ENCODE measurements around the gene SHISA2. TPM values are rescaled to one million over a fixed set of nuclear protein-coding genes. Genes with fewer than 3 reads are reported as not detected.

SHISA2 gene
- total and polyA plus RNA-seq, 4 donors: 0.68 to 20.1 (median 8.8) TPM

GRCh38 chr13:26017196-26017921, 34.5 kb downstream of the SHISA2 start:
- Histone ChIP-seq H3K4me1 (ENCODE audit: control insufficient read depth in 5 of 5, insufficient read depth in 5 of 5, low read length in 5 of 5) (peaks cover 0 to 65% (median 36%) of the 10 kb centered on the region in 5 donors), H3K27me3 (ENCODE audit: control insufficient read depth in 3 of 3, insufficient read depth in 3 of 3, low read length in 2 of 3) (no peaks in the 10 kb centered on the region), H3K9ac (ENCODE audit: insufficient read depth in 1 of 2, low read length in 2 of 2) (no peak overlapping the region), H3K4me3 (no peak overlapping the region), H3K9me3 (ENCODE audit: control insufficient read depth in 4 of 4, insufficient read depth in 3 of 4, low read length in 3 of 4) (no peaks in the 10 kb centered on the region), H3K36me3 (ENCODE audit: control insufficient read depth in 4 of 4, insufficient read depth in 4 of 4, low read length in 4 of 4) (peaks cover 0 to 9% (median 4%) of the 10 kb centered on the region in 4 donors), H3K27ac (ENCODE audit: low read depth in 1 of 2, low read length in 1 of 2) (peak overlapping the region in 1 of 2 donors; percentile 5)
- no peak for TF ChIP-seq CTCF (IDR thresholded peaks at IDR 0.05; ENCODE audit: control extremely low read depth, extremely low read depth)
- DNase-seq (peak in 2 of 3 donors; percentile 42 to 57), ATAC-seq (ENCODE audit: insufficient read depth, low FRiP score) (peak; percentile 67)
- 58 to 72% methylated on average over 9 of the region's 9 CpGs for WGBS, 2 donors

GRCh38 chr13:26016189-26016588, 35.6 kb downstream of the SHISA2 start:
- no peak for ATAC-seq (ENCODE audit: insufficient read depth, low FRiP score)
- Histone ChIP-seq H3K27ac (ENCODE audit: low read depth in 1 of 2, low read length in 1 of 2) (no peak overlapping the region), H3K9ac (ENCODE audit: insufficient read depth in 1 of 2, low read length in 2 of 2) (no peak overlapping the region), H3K27me3 (ENCODE audit: control insufficient read depth in 3 of 3, insufficient read depth in 3 of 3, low read length in 2 of 3) (no peaks in the 10 kb centered on the region), H3K4me3 (no peak overlapping the region), H3K9me3 (ENCODE audit: control insufficient read depth in 4 of 4, insufficient read depth in 3 of 4, low read length in 3 of 4) (no peaks in the 10 kb centered on the region), H3K4me1 (ENCODE audit: control insufficient read depth in 5 of 5, insufficient read depth in 5 of 5, low read length in 5 of 5) (peaks cover 0 to 68% (median 36%) of the 10 kb centered on the region in 5 donors), H3K36me3 (ENCODE audit: control insufficient read depth in 4 of 4, insufficient read depth in 4 of 4, low read length in 4 of 4) (peaks cover 0 to 9% (median 4%) of the 10 kb centered on the region in 4 donors)
- no peak for DNase-seq
- TF ChIP-seq CTCF (IDR thresholded peaks at IDR 0.05; ENCODE audit: control extremely low read depth, extremely low read depth): no peak
- 93 to 96% methylated on average over 6 of the region's 6 CpGs for WGBS, 2 donors

- 61 to 69% methylated on average over 10 of the region's 10 CpGs for WGBS, 2 donors
- DNase-seq (peak; percentile 29 to 85 (median 83)), ATAC-seq (ENCODE audit: insufficient read depth, low FRiP score) (no peak)
- H3K36me3 ChIP-seq (ENCODE audit: control insufficient read depth in 4 of 4, insufficient read depth in 4 of 4, low read length in 4 of 4): peaks cover 0 to 6% (median 2%) of the 10 kb centered on the region in 4 donors
- no peak for TF ChIP-seq CTCF (IDR thresholded peaks at IDR 0.05; ENCODE audit: control extremely low read depth, extremely low read depth)
- no peaks in the 10 kb centered on the region for H3K9me3 ChIP-seq (ENCODE audit: control insufficient read depth in 4 of 4, insufficient read depth in 3 of 4, low read length in 3 of 4)
- no peaks in the 10 kb centered on the region for H3K27me3 ChIP-seq (ENCODE audit: control insufficient read depth in 3 of 3, insufficient read depth in 3 of 3, low read length in 2 of 3)
- H3K4me3 ChIP-seq: no peak overlapping the region
- H3K27ac ChIP-seq (ENCODE audit: low read depth in 1 of 2, low read length in 1 of 2): no peak overlapping the region
- peaks cover 0 to 72% (median 36%) of the 10 kb centered on the region in 5 donors for H3K4me1 ChIP-seq (ENCODE audit: control insufficient read depth in 5 of 5, insufficient read depth in 5 of 5, low read length in 5 of 5)
- H3K9ac ChIP-seq (ENCODE audit: insufficient read depth in 1 of 2, low read length in 2 of 2): peak overlapping the region in 1 of 2 donors; percentile 46
Measured at GRCh38 chr13:26015271-26016125, 36.3 kb downstream of the SHISA2 start.
